HL-60 (cell line): ENCODE results near the gene RAPGEF2.

Experiments
- CTCF ChIP-seq: IDR thresholded peaks from one replicate; pipeline ENCODE4 v1.5.1; 2011; ENCODE audit warnings: low read length, control low read depth, inconsistent platforms; ENCODE audit not compliant: insufficient read depth
- POLR2AphosphoS5 ChIP-seq: IDR thresholded peaks from 2 replicates; pipeline ENCODE4 v1.6.1; 2012; ENCODE audit warnings: low read depth
- REST ChIP-seq: IDR thresholded peaks from 2 replicates; pipeline ENCODE4 v1.6.1; 2012; ENCODE audit warnings: low read depth; ENCODE audit not compliant: insufficient replicate concordance

- no peak for TF ChIP-seq POLR2AphosphoS5
- TF ChIP-seq CTCF, result no peak
- TF ChIP-seq REST, result no peak
Observed at GRCh38 chr4:159169404-159170302, 66.8 kb downstream of the RAPGEF2 start.
